NOMO-1 treated with dmso at 0.1 percent for 144 hours (cell line): ENCODE results near the gene MYO15B.

ENCODE experiments used
- DNase-seq: peaks from one replicate; lab custom pipeline; 2025; ENCODE audit not compliant: unreplicated experiment; lab: John Stamatoyannopoulos, UW

The MYO15B gene

DNA sequence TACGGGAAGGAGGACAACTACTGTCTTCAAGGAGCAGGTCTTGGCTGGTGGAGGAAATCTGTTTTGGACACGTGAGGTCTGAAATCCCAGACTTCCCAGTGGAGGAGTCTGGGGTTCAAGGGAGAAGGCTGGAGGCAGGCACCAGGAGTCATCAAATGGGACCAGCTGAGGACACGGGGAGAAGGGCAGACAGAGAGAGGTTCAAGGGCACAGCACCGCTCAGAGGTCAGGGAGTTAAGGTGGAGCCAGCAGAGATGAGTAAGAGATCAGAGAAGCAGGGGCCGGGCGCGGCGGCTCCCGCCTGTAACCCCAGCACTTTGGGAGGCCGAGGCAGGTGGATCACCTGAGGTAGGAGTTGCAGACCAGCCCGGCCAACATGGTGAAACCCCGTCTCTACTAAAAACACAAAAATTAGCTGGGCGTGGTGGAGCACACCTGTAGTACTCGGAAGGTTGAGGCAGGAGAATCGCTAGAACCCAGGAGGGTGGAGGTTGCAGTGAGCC is 35.2 kb downstream of the MYO15B start:
- no peak for DNase-seq

DNA sequence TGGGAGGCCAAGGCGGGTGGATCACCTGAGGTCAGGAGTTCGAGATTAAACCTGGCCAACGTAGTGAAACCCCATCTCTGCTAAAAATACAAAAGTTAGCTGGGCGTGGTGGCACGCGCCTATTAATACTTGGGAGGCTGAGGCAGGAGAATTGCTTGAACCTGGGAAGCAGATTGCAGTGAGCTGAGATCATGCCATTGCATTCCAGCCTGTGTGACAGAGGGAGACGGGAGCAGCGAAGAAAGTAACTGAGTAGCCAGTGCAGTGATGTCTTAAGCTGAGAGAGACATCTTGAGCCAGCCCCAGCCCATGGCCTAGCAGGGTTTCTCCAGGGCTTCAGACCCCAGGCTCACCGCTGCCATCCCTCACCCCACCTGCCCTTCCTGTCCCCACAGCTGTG is 35.8 kb downstream of the MYO15B start:
- no peak for DNase-seq

DNA sequence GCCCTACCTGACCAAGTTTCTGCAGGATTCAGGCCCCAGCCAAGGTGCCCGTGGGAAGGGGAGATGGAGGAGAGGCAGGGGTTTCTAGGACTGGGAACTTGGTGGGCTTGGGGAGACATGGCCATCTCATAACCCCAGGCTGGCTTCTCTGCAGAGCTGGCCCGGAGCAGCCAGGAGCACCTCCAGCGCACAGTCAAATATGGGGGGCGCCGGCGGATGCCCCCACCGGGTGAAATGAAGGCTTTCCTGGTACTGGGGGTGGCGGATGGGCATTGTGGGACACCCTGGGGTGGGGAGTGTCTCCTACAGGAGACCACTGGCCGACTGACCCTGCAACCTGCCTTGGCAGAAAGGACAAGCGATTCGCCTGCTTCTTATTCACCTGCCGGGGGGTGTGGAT is 36.4 kb downstream of the MYO15B start:
- DNase-seq: no peak

DNA sequence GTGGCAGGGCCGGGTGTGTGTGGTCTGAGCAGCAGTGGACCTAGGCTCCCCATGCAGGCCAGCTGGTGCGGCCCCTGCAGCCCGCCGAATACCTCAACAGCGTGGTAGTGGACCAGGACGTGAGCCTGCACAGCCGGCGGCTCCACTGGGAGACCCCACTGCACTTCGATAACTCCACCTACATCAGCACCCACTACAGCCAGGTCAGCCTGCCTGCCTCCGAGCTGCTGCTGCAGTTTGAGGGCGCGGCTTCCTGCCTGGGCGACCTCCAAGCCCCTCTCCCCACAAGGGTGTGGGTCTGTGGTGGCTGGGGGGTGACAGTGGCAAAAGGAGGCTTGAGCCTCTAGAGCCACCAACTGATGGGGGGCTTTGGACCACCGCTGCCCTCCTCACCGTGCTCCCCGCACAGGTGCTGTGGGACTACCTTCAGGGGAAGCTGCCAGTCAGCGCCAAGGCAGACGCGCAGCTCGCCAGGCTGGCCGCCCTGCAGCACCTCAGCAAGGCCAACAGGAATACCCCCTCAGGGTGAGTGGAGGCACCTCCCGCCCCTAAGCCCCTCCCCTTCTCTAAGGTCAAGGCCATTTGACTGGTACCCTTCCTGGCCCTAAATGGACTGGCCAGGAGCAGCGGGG is 37.2 kb downstream of the MYO15B start:
- no peak for DNase-seq

DNA sequence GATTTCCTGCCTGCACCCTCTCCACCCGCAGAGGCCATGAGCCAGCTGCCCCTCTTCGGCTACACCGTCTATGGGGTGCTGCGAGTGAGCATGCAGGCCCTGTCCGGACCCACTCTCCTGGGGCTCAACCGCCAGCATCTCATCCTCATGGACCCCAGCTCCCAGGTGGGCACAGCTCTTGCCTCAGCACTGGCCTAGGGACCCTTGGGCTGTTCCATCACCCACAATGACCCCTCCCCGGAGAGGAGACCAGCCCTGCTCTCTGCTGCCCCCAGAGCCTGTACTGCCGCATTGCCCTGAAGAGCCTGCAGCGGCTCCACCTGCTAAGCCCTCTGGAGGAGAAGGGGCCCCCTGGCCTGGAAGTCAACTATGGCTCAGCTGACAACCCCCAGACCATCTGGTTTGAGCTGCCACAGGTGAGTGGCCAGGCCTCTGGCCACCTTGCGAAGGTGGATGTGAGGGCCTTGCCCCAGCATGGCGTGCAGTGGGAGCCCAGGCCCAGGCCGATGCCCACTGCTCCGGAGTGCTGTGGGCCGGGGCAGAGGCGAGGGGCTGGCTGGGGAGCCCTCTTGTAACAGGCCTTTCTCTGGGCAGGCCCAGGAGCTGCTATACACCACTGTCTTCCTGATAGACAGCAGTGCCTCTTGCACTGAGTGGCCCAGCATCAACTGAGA is 38.4 kb downstream of the MYO15B start:
- DNase-seq: no peak

DNA sequence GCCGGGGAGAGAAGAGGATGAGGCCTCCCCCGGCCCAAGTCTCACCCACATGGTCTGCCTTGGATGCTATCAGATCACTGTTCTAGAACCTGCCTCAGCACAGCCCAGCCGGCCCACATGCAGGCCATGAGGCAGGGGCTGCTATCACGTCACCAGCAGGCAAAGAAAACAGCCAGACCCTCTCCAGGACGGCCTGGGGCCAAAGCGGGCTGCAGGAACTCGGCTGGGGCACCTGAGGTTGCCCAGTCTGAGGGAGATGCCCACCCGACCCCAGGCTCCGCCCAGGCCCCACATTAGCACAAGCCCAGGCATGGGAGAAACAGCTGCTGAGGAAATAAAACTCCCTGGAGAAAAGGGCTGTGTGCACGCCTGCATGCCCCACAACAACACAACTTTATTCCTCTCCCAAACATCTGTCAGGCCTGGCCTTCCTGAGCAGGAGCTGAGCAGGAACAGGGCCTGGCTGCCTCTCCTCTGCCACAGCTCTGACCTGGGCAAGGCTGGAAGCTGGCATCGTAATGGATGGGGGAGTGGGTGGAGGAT is 39.0 kb downstream of the MYO15B start:
- no peak for DNase-seq

- no peak for DNase-seq
These were observed 39.5 kb downstream of the MYO15B start for GRCh38 chr17:75627094-75627493.

DNA sequence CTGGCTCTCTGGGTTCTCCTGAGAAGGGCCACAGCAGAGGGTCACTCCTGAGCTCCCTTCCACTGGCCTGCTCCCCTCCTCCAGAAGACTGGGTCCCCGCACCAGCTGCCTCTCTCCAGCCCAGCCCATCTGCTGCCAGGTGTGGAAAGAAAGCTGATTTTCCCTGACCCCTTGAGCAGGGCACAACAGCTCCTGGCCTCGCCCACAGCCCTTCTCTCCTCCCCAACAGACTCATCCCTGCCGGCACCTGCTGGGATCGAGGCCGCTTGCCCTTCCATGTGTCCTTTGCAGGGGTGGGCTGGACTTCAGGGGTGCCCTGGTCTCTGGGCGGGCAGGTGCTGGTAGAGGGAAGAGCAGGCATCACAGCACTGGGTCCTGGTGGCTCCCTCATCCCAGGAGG is 40.8 kb downstream of the MYO15B start:
- DNase-seq: no peak

DNA sequence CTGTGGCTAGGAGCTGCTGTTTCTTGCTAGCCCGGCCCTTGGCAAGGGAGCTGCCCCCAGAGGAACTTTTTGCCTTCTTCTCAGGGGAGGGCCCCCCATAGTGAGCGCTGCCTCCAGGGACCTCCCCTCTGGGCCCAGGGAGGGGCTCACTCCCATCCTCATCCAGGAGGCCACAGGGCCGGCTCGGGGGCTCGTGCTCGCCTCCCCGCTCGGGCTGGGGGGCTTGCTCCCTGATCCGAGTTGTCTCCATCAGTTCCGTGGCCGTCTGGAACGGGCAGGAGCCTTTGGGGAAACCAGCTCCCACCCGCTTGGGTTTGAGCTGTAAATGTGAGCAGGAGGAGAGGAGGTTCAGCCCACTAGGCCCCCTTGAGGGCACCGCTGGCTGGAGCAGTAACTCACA is 41.6 kb downstream of the MYO15B start:
- DNase-seq: no peak

DNA sequence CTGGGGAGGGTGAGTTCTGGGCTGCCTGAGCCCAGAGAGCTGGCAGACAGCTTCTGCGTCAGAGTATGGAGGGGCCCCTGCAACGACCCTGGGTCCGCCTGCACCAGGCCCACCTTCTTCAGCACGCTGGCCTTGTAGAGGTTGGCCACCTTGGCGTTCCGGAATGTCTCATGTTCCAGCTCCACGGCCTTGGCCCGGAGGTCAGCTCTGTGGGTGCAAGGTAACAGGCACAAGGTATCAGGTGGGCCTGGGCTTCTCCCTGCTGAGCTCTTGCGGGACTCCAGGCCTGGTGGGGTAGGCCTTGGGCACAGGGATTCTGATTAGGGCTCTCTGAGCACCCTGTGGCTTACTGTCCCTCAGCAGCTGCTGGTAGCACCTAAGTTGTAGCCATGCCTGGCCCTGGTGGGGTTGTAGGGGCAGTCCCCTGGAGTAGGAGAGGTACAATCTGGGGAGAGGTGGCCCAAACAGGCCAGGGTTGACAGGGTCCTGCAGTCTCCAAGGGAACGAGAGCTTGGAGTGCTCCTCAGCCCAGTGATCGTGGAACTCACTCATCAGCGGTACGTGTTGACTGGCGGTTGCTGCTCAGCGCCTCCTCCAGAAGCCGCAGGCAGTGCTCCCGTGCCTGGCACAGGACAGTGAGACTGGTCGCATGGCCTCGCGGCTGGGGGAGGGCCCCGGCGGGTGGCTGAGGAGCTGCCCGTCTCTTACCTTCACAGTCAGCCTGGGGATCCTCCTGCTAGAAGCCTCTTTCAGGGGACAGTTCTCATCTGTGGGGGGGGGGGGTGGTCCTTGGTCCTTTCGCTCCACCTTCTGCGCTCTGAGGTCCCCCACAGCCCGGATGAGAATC is 42.7 kb downstream of the MYO15B start:
- DNase-seq: no peak

GRCh38 chr17:75631353-75631752 is 43.8 kb downstream of the MYO15B start:
- no peak for DNase-seq

DNA sequence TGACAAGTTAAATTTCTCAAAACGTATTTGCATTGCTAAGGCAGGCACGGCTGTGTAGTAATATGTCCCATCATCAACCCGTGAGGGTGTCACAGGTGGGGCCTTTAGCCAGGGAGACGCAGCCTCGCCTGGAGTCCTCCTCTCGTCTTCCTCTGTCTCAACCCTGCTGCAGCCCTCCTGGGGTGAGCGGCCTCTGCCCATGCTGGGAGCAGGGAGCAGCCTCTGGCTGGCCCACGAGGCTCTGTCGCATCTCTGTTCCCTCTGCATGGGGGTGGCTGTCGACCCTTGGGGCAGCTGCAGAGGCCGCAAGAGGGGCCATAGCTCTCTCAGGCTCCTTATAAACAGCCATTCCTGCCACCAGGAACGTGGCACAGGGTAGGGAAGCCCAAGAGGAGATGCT is 44.8 kb downstream of the MYO15B start:
- no peak for DNase-seq

DNA sequence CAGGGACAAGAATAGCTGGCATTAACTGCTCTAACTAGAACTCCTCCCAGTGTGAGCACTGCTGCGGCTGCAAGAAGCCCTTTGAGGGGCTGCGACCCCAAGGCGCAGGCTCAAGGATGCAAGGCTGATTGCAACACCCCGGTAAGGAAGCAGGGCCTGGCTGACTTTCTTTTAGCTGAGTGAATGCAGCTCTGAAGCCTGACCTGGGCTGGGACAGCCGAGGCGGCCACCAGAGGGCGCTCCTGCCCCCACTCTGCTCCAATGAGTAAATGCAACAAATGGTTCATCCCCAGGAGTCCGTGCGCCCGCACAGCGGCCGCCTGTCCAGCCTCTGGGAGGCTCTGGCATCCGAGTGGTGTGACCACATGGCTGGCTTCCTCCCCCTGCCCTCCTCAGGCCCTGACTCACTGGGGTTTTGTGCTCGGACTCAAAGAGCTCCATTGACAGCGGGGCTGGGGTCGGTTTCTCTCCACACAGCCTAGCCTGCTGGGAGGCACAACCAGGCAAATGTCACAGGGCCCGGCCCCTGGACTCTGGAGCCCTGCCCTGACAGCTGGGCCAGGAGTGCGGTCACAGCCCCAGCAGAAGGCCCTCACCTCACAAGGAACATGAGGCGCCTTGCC is 45.4 kb downstream of the MYO15B start, which contains the start of gene SMIM5:
SMIM5 (plus strand) TSS at position 572 of the 623 bp plus-strand sequence. CDS start 6,768 bp downstream, outside the sequence.
- DNase-seq: no peak

DNA sequence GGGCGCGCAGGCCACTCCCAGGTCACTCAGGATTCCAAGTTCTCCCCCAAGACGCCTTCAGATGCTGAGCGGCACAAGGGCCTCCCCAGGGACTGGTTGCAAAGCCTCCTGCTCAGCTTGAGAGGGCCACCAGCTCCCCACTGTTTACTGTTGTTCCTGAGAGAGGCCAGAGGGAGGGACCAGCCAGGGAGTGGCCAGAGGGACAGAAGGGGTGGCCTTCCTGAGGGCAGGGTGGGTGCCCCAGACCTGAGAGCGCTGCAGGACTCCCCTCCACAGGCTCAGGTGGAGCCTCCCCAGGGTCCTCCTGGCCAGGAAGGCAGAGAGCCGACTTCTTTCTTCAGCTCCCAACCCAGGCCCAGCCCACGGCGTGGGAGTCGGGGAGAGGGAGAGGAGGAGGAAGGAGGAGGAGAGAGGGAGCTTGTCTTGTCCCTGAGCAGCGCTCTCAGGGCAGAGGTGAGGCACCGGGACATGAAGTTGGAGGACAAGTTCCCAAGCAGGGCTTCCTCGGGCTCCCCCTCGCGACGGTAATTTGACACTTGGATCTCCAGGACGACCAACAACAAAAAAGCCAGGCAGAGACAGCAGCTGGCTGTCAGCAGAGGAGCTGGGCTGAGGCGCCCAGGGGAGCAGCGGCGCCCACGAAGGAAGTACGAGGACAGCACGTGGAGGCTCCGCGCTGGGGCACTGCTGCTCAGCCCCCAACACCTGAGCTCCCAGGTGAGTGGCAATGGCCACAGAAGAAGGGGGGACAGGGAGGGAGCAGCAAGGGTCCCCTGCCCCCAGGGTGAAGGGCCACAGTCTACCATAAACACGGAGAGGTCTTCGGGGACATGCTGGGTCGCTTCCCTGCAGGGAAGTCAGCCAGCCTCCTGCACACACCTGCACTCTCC is 46.1 kb downstream of the MYO15B start:
- DNase-seq: no peak

DNA sequence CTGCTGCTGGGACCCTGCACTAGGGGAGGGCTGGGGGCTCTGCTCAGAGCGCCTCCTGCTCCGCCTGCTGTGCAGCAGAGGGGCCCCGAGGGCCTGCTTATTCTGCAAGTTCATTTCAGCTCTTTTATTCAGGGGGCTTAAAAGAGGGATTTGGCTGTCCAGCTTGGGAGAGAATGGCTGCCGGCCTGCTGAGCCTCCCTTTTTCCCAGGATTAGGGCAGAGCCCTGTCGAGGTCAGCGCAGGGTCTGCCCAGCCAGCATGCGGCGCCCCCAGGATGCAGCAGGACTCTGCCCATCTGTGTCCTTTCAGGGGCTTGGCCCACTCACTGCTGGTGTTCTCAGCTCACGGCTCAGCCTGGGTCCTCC is 46.8 kb downstream of the MYO15B start:
- DNase-seq: no peak

DNA sequence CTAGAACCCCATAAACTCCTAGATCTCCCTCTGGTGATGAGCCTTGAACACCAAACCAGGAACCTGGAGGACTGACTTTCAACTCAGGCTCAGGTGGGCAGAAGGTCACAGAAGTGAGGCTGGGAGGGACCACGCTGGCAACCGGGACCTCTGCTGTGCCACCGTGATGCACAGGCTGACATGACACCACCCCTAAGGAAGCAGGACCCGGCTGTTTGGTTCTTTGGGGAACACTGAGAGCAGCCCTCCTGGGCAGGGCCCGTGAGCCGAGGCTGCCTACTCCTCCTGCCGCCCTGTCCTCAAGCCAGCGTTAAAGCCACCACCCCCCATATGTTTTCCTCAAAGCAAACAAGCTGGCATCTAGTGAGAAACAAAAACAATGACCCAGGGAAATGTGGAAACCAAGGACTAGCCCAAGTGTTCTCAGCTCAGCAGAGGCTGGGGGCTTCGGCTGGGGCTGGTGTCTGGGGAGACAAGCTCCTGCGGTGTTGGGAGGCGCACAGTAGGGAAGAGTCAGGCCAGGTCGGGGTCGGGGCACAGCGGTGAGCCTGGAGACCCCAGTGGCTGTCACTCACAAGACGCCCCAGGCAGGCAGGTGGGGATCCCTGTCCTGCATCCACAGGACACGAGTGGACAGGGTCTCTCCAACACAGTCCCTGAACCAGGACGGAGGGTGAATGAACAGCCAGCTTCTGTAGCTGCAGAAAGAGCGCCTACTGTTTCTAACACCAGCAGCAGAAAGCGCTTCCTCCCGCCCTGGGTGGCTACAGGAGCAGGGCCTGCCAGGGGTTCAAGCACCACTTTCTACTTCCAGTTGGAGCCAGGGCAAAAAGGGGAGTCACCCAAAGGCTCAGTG is 47.4 kb downstream of the MYO15B start:
- no peak for DNase-seq

DNA sequence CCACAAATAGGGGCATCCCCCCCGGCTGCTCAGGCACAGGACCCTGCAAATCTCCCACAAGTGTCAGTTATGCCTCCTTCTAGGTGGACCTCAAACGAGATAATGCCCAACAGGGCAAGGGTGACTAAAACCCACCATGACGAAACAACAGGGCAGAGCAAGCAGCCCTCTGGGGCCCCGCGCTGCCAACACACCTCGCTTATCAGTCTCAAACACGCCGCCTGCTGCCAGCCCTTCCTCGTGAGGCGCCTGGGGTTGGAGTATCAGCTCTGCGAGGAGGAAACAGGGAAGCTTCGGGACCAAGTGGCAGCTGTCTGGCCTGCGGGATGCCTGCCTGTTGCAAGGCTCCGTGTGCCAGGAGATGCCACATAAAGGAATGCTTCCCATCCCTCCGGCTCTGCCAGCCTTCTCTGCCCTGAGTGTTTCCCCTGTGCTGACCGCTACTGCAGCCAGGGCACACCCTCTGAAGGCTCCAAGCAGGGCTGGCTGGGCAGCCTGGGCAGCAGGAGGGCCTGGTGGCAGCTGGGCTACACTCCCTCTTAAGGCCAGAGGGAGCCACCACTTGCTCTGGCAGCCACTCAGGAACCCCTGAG is 48.1 kb downstream of the MYO15B start:
- DNase-seq: no peak

GRCh38 chr17:75636381-75637142 is 49.0 kb downstream of the MYO15B start:
- no peak for DNase-seq
